GM18907 (cell line): ENCODE measurements around the gene CBS.
"Not testable (repeated sequence)": the region's sequence is repeated elsewhere in the genome, so short reads cannot be mapped to it uniquely, and the experiment has no call there.

ENCODE experiments used
- ATAC-seq: cut with Tn5 transposase; IDR thresholded peaks from one replicate; pipeline ENCODE4 v1.9.1; 2021; ENCODE audit warnings: mild to moderate bottlenecking, moderate library complexity; ENCODE audit not compliant: unreplicated experiment

CBS gene

GRCh38 chr21:43075170-43076022 is at the start of gene CBS:
Gene CBS (minus strand): TSS chr21:43075835. CDS start chr21:43072193, 3,642 bp downstream.
- not testable (repeated sequence) for ATAC-seq

DNA sequence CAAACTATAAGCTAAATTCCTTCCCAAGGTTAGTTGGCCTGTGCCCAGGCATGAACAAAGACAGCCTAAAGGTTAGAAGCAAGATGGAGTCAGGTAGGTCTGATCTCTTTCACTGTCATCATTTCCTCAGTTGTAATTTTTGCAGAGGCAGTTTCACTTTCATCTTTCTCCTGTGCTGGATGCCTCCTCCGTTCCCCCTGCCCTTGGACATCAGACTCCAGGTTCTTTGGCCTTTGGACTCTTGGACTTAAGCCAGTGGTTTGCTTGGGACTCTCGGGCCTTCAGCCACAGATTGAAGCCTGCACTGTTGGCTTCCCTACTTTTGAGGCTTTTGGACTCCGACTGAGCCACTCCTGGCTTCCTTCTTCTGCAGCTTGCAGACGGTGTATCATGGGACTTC is 40.3 kb upstream of the CBS start:
- ATAC-seq = not testable (repeated sequence)

DNA sequence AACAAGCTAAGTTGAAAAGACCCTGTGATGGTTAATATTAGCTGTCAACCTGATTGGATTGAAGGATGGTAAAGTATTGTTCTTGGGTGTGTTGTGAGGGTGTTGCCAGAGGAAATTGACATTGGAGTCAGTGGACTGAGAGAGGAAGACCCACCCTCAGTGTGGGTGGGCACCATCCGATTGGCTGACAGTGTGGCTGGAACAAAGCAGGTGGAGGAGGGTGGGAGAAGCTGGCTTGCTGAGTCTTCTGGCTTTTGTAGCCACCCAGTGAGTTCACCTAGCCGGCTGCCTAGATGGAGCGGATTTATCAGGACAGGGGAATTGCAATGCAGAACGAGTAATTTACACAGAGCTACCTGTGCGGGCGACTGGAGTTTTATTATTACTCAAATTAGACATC is 38.8 kb upstream of the CBS start:
- not testable (repeated sequence) for ATAC-seq

DNA sequence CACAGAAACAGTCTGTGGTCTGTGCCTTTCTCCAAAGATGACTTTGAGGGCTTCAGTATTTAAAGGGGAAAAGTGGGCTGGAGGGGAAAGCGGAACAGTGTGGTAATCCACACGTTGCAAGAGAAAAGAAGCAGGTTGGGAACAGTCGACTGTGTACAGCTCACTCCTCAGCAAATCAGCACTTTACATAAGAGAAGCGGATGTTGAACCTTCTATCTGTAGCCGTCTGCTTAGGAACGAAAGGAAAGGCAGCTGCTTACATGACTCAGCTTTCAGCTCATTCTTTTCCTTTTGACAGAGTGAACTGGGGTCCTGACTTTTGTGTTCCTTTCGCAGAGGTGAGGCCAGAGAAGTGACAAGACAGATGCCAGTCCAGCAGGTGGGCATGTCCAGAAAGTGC is 33.4 kb upstream of the CBS start:
- peak; percentile 35 for ATAC-seq

DNA sequence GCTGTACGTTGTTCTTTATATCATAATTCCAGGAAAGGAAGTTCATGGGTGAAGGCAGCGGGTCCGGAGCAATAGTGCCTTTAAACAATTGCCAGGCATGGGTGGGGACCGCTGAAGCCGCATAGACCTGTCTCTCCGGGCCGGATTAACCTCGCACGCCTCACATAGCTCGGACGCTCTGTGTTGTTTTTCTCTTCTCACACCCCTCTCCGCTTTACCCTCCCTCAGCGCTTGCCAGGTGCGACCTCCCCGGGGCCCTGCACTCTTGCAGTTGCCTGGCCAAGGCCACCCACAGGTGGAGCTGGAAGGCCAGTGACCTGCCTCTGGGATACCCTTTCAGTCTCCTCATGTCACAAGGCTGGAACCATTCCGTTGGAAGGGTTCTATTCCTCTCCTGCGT is 32.5 kb upstream of the CBS start:
- not testable (repeated sequence) for ATAC-seq

DNA sequence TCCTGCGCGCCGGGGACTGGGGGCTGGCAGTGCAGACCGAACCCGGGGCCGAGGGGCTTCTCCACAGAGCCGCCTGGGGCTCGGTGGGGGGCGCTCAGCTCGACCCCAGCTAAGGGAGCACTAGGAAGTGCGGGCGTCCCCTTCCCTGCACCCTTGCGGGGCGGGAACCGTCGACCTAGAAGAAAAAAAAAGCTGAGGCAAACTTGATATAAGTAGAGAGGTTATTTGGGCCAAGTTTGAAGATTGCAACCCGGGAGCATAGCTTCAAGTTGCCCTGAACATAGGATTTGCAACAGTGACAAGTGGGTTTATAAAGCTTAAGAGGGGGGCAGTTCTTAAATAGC is 32.1 kb upstream of the CBS start:
- peak; percentile 30 for ATAC-seq

- peak; percentile 68 for ATAC-seq
These were observed 31.5 kb upstream of the CBS start, which contains the start of gene U2AF1 for GRCh38 chr21:43106965-43107793. Gene U2AF1 (minus strand): TSS chr21:43107570. CDS start chr21:43107494, 76 bp downstream.

DNA sequence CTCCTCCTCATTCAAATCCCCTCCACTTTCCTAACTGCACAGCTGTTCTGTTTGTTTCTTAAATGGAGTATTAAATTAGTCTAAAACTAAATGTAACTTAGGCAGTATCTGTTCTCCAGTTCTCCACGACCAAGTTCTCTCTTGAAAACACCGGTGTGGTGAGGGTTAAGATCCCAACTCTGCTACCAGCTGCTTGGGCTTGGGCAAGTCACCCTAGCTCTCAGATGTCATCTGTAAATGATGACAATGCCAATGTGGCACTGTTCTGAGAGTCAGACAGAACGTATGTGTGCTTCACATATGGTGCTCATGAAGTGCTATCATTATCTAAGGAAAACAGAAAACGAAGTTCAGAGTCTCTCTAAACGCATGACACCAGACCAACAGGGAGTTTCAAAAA is 29.0 kb upstream of the CBS start:
- not testable (repeated sequence) for ATAC-seq

- not testable (repeated sequence) for ATAC-seq
These were observed 26.6 kb upstream of the CBS start for GRCh38 chr21:43102281-43102680.

GRCh38 chr21:43101676-43102075 is 26.0 kb upstream of the CBS start:
- ATAC-seq = not testable (repeated sequence)

DNA sequence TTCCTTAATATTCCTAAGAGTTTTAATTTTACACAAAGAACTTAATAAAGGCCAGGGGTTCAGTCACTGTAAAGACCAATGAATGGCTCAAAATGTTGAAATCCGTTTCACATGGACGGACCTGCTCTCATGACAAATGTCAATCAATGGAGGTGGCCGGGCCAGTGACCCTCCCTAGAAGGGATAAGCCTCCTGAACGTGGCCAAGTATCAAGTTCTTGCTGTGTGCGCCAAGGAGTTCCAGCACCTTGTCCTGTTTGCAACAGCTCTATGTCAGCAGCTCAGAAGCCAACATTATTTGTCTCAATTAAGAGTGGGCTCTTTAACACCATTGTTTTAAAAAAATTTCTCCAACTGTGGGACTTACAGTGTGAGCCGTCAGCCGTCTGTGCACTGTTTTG is 25.4 kb upstream of the CBS start:
- not testable (repeated sequence) for ATAC-seq

DNA sequence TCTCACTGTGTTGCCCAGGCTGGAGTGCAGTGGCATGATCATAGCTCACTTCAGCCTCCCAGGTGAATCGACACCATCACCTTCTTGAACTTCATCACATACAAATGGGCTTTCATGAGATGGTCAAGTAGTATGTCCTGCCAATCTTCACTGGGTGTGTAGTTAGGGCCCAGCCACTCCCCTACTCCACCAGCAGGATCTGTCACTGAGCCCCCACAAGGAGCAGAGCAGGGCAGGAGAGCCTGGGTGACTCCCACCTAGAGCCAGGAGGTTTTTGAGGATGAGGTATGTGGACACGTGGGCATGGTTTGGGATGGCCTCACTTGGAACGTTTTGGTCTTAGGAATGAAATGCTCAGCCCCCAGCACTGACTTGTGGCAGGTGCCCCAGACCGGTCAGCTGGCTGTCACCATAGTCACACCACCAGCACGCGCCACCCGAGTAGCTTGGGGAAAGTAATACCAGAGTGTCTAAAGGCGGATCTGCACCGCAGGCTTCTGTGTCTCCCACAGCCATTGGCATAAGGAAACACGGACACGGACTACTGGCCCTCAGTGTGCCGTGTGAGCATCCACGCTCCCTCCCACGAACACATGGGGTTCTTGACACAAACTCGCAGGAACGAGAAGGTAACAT is 16.5 kb upstream of the CBS start:
- not testable (repeated sequence) for ATAC-seq

GRCh38 chr21:43090947-43091346 is 15.3 kb upstream of the CBS start:
- not testable (repeated sequence) for ATAC-seq

DNA sequence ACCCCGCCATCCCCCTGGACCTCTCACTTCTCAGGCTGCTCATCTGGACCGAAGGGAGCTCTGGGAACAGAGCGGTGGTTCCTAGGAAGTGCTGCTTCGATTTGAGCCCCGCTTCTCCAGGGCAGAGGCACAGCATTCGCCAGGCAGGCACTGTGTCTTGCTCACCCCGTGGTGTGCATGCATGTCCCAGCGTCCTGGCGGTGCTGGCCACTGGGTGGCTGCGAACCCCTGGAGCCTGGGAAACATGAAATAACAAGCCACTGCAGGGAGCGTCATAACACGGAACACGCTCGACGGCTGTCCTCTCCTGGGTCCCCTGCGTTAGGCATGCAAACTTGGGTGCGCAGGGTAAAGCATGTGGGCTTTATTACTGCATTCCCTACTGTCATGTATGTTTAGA is 13.8 kb upstream of the CBS start:
- ATAC-seq = not testable (repeated sequence)

- ATAC-seq = not testable (repeated sequence)
These were observed 7.1 kb upstream of the CBS start for GRCh38 chr21:43082587-43083300.

GRCh38 chr21:43076643-43077042 is 1.0 kb upstream of the CBS start:
- ATAC-seq = not testable (repeated sequence)

DNA sequence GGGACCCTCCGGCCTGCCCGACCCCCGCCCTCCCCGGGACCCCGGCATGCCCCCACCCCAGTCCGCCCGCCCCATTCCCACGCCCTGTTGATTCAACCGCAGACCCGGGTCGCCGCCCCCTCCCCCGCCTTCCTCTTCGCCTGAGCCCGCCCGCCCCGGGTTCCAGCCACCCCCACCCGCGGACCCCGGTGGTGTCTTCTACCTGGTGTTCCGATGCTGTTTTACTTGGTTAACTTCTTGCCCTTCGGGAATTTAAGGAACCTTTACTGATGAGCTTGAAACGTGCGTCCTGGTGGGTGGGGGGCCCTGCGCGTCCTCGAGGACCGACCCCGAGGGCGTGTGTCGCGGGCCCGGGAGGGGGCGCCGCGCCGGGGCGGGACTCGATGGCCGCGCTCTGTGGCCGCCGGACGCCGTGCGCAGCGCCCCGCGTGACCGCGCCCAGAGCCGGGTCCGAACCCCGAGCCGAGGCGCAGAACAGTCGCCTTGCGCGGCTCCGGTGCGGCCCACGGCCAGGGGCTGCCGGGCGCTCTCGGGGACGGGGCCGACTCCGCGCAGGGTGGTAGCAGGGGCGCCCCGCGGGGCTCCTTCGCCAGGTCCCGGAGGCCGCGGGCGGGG is 495 bp upstream of the CBS start:
- not testable (repeated sequence) for ATAC-seq

DNA sequence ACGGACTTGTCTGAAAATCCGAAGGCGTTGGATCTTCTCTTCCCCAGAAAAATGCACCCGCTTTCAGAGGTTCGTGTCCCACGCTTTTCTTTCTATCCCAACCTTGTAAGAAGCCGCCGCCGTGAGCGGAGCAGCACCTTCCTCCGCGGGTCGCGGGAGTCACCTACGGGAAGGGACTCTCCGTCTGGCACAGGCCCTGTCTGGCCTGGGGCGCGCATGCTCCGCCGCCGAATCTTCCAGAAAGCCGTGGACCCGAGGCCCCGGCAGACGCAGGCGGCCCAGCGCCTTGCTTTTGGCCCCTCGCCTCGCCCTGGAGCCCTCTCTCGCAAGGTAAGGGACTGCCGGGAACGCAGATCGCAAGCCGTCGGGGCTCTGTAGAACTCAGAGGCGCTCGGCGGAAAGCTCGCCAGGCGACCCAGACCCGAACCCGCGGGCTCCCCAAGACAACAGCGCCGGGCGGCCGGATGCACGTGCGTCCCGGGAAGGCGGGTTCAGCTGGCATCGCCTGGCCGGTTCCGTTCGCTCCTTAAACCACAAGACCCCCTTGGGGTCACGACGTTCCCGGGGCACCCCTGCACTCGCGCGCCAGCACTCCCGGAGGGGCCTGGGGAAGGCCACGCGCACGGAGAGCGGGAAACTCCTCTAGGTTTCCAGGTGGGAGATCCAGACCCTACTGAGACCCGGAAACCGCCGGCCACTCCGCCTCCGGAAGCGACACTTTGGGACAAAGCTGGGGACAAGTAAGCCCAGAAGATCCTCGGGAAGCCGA is 1.1 kb downstream of the CBS start:
- not testable (repeated sequence) for ATAC-seq

- ATAC-seq = not testable (repeated sequence)
These were observed 2.9 kb downstream of the CBS start for GRCh38 chr21:43072742-43073141.
